ENCODE results near the gene AZU1. TPM values are rescaled to one million over a fixed set of nuclear protein-coding genes. Genes with fewer than 3 reads are reported as not detected.

AZU1 gene
- total RNA-seq, 1 experiment from 2014 or later: 1.6 TPM

GRCh38 chr19:789701-790060, 38.0 kb upstream of the AZU1 start:
- Histone ChIP-seq H2BK120ac (ENCODE audit: low read depth, low read length, poor library complexity, severe bottlenecking) (no peak overlapping the region), H2BK20ac (ENCODE audit: low read depth, low read length, poor library complexity, severe bottlenecking) (no peak overlapping the region), H4K8ac (replicated peaks; ENCODE audit: insufficient read length, low read depth, low read length) (no peak overlapping the region), H3K9me3 (ENCODE audit: control insufficient read depth, low read depth, low read length) (no peaks in the 10 kb centered on the region), H3K9ac (ENCODE audit: extremely low read depth, insufficient read length, low read length) (no peak overlapping the region), H2BK5ac (ENCODE audit: insufficient read length, low read length) (no peak overlapping the region), H4K91ac (ENCODE audit: insufficient read length, low read depth, low read length) (no peak overlapping the region), H3K27me3 (ENCODE audit: insufficient read depth, low read length) (no peaks in the 10 kb centered on the region), H2BK15ac (ENCODE audit: low read depth, low read length) (no peak overlapping the region), H3K27ac (ENCODE audit: insufficient read length, low read depth, low read length) (no peak overlapping the region), H2AK5ac (ENCODE audit: insufficient read length, low read length) (no peak overlapping the region), H2BK12ac (ENCODE audit: insufficient read length, low read depth, low read length) (no peak overlapping the region), H3K18ac (ENCODE audit: insufficient read length, low read depth, low read length) (peak overlapping the region; percentile 36), H3K79me2 (ENCODE audit: insufficient read depth, low read length) (no peaks in the 10 kb centered on the region), H3K4ac (ENCODE audit: low read depth, low read length) (no peak overlapping the region), H3T11ph (ENCODE audit: low read length) (no peak overlapping the region), H4K5ac (ENCODE audit: insufficient read length, low read depth, low read length) (no peak overlapping the region), H3K14ac (ENCODE audit: insufficient read depth, low read length) (no peak overlapping the region), H3K23ac (ENCODE audit: insufficient read length, low read depth, low read length) (no peak overlapping the region), H4K20me1 (ENCODE audit: control insufficient read depth, insufficient read depth, insufficient read length) (no peaks in the 10 kb centered on the region), H3K79me1 (ENCODE audit: insufficient read depth, low read depth, low read length, poor library complexity, severe bottlenecking) (no peaks in the 10 kb centered on the region), H3K56ac (ENCODE audit: insufficient read length, low read depth, low read length) (no peak overlapping the region), H3K4me2 (ENCODE audit: insufficient read depth, insufficient read length, low read length) (peak overlapping the region; percentile 0), H3K4me1 (ENCODE audit: insufficient read depth, low read length) (no peaks in the 10 kb centered on the region; the same call in 1 of the 2 replicates), H3K23me2 (ENCODE audit: insufficient read length, low read depth, low read length, poor library complexity, severe bottlenecking) (no peaks in the 10 kb centered on the region), H2AFZ (ENCODE audit: low read length) (no peak overlapping the region)
- H3K4me3 Mint-ChIP-seq: peak overlapping the region in 1 of 2 experiments; percentile 28; a peak in 2 of 5 replicates
- TF ChIP-seq CTCF (conservative IDR thresholded peaks at IDR 0.05): no peak
- H3K27me3 Mint-ChIP-seq (ENCODE audit: low read depth): no peaks in the 10 kb centered on the region
- H3K27ac Mint-ChIP-seq: peak overlapping the region; percentile 94 to 96 (median 94)
- H3K4me1 Mint-ChIP-seq: peaks cover 22 to 34% of the 10 kb centered on the region in 2 experiments
- no peak for DNase-seq
- H3K9me3 Mint-ChIP-seq: no peaks in the 10 kb centered on the region
- peaks cover 0 to 4% (median under 1%) of the 10 kb centered on the region in 3 experiments; a peak in 2 of 7 replicates for H3K36me3 Mint-ChIP-seq (ENCODE audit: insufficient read depth in 1 of 3, low read depth in 3 of 3)
- WGBS (ENCODE audit: extremely low coverage, insufficient read length, low lambda C conversion rate): no CpG with 5 or more reads among the region's 9 CpGs
